SK-N-SH treated with all-trans-retinoic acid at 6 μM for 48 hours (cell line): ENCODE measurements around the gene TSKU.

Experiments
- ATAC-seq: fragments of 200-7000 bp; cut with Tn5 transposase; 3 replicates; pipeline ENCODE4 v1.9.1; 2020; ENCODE audit warnings: mild to moderate bottlenecking, moderate library complexity
- BACH2 ChIP-seq: fragments of 250-450 bp; sonication (Bioruptor Pico); IDR thresholded peaks from 2 replicates; pipeline ENCODE4 v1.9.0; 2021; ENCODE audit warnings: mild to moderate bottlenecking, borderline replicate concordance
- CREB5 ChIP-seq: fragments of 250-450 bp; sonication (Bioruptor Pico); IDR thresholded peaks from 2 replicates; pipeline ENCODE4 v1.5.1; 2020; ENCODE audit warnings: low read depth, mild to moderate bottlenecking, moderate library complexity
- CSDC2 ChIP-seq: fragments of 250-450 bp; sonication (Bioruptor Pico); IDR thresholded peaks from 2 replicates; pipeline ENCODE4 v1.5.0; 2020; ENCODE audit warnings: mild to moderate bottlenecking, moderate library complexity
- ESRRG ChIP-seq: fragments of 250-450 bp; sonication (Bioruptor Pico); IDR thresholded peaks from 2 replicates; pipeline ENCODE4 v1.6.1; 2021; ENCODE audit warnings: mild to moderate bottlenecking
- GLIS3 ChIP-seq: fragments of 250-450 bp; sonication (Bioruptor Pico); IDR thresholded peaks from 2 replicates; pipeline ENCODE4 v1.5.0; 2020; ENCODE audit warnings: mild to moderate bottlenecking, moderate library complexity
- ISL1 ChIP-seq: fragments of 250-450 bp; sonication (Bioruptor Pico); IDR thresholded peaks from 2 replicates; pipeline ENCODE4 v2.1.2; 2022; ENCODE audit warnings: mild to moderate bottlenecking, moderate library complexity
- OSR1 ChIP-seq: fragments of 250-450 bp; sonication (Bioruptor Pico); IDR thresholded peaks from 2 replicates; pipeline ENCODE4 v1.8.0; 2022; ENCODE audit warnings: moderate library complexity, mild to moderate bottlenecking, inconsistent platforms
- PPARA ChIP-seq: fragments of 250-450 bp; sonication (Bioruptor Pico); IDR thresholded peaks from 2 replicates; pipeline ENCODE4 v1.5.0; 2020; ENCODE audit warnings: mild to moderate bottlenecking, borderline replicate concordance
- SNAI2 ChIP-seq: fragments of 250-450 bp; sonication (Bioruptor Pico); IDR thresholded peaks from 2 replicates; pipeline ENCODE4 v1.5.0; 2020; ENCODE audit warnings: mild to moderate bottlenecking, moderate library complexity
- TCF4 ChIP-seq: fragments of 250-450 bp; sonication (Bioruptor Pico); IDR thresholded peaks from 2 replicates; pipeline ENCODE4 v1.8.0; 2021; ENCODE audit warnings: mild to moderate bottlenecking, moderate library complexity, borderline replicate concordance
- TOX ChIP-seq: fragments of 250-450 bp; sonication (Bioruptor Pico); IDR thresholded peaks from 2 replicates; pipeline ENCODE4 v1.8.0; 2021; ENCODE audit warnings: mild to moderate bottlenecking, moderate library complexity, borderline replicate concordance
- TSHZ2 ChIP-seq: fragments of 250-450 bp; sonication (Bioruptor Pico); IDR thresholded peaks from 2 replicates; pipeline ENCODE4 v1.5.0; 2020; ENCODE audit warnings: mild to moderate bottlenecking, moderate library complexity
- ZC3H10 ChIP-seq: fragments of 250-450 bp; sonication (Bioruptor Pico); IDR thresholded peaks from 2 replicates; pipeline ENCODE4 v1.5.1; 2021; ENCODE audit warnings: mild to moderate bottlenecking, moderate library complexity
- ZFP3 ChIP-seq: fragments of 250-450 bp; sonication (Bioruptor Pico); IDR thresholded peaks from 2 replicates; pipeline ENCODE4 v1.5.0; 2020; ENCODE audit warnings: mild to moderate bottlenecking, moderate library complexity
- ZFP30 ChIP-seq: fragments of 450-650 bp; formaldehyde crosslinking; IDR thresholded peaks from 2 replicates; pipeline ENCODE4 v1.5.0; 2022; ENCODE audit warnings: mild to moderate bottlenecking, moderate library complexity
- ZNF565 ChIP-seq: fragments of 450-650 bp; formaldehyde crosslinking; conservative IDR thresholded peaks from 2 replicates; pipeline ENCODE4 v1.5.0; 2020; ENCODE audit warnings: low read depth, mild to moderate bottlenecking, moderate library complexity
- ZNF70 ChIP-seq: fragments of 450-650 bp; formaldehyde crosslinking; IDR thresholded peaks from 2 replicates; pipeline ENCODE4 v1.5.0; 2020; ENCODE audit warnings: mild to moderate bottlenecking, moderate library complexity
- TF ChIP-seq, protein P1 (sequence below): fragments of 250-450 bp; sonication (Bioruptor Pico); IDR thresholded peaks from 2 replicates; pipeline ENCODE4 v1.8.0; 2021; ENCODE audit warnings: low read depth, mild to moderate bottlenecking, moderate library complexity, borderline replicate concordance
- TF ChIP-seq, protein P2 (sequence below): fragments of 250-450 bp; sonication (Bioruptor Pico); IDR thresholded peaks from 2 replicates; pipeline ENCODE4 v1.5.1; 2021; ENCODE audit warnings: mild to moderate bottlenecking, moderate library complexity

The TSKU gene

GRCh38 chr11:76768909-76769560 is 14.1 kb upstream of the TSKU start:
- no peak for ATAC-seq

GRCh38 chr11:76769645-76770586 is 13.2 kb upstream of the TSKU start:
- ATAC-seq = no peak
- TF ChIP-seq, protein P1, sequence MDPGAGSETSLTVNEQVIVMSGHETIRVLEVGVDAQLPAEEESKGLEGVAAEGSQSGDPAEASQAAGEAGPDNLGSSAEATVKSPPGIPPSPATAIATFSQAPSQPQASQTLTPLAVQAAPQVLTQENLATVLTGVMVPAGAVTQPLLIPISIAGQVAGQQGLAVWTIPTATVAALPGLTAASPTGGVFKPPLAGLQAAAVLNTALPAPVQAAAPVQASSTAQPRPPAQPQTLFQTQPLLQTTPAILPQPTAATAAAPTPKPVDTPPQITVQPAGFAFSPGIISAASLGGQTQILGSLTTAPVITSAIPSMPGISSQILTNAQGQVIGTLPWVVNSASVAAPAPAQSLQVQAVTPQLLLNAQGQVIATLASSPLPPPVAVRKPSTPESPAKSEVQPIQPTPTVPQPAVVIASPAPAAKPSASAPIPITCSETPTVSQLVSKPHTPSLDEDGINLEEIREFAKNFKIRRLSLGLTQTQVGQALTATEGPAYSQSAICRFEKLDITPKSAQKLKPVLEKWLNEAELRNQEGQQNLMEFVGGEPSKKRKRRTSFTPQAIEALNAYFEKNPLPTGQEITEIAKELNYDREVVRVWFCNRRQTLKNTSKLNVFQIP (CRISPR knock-in tag) = no peak
- TF ChIP-seq CSDC2 (CRISPR knock-in tag) (no peak), TOX (CRISPR knock-in tag) (no peak), OSR1 (CRISPR knock-in tag) (no peak), ZNF70 (CRISPR knock-in tag) (no peak), ESRRG (CRISPR knock-in tag) (no peak), GLIS3 (no peak), ZFP30 (CRISPR knock-in tag) (no peak), TSHZ2 (CRISPR knock-in tag) (no peak), TCF4 (CRISPR knock-in tag) (no peak)
- TF ChIP-seq, protein P2, sequence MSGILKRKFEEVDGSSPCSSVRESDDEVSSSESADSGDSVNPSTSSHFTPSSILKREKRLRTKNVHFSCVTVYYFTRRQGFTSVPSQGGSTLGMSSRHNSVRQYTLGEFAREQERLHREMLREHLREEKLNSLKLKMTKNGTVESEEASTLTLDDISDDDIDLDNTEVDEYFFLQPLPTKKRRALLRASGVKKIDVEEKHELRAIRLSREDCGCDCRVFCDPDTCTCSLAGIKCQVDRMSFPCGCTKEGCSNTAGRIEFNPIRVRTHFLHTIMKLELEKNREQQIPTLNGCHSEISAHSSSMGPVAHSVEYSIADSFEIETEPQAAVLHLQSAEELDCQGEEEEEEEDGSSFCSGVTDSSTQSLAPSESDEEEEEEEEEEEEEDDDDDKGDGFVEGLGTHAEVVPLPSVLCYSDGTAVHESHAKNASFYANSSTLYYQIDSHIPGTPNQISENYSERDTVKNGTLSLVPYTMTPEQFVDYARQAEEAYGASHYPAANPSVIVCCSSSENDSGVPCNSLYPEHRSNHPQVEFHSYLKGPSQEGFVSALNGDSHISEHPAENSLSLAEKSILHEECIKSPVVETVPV (CRISPR knock-in tag) = no peak

More at GRCh38 chr11:76768909-76769560, 14.1 kb upstream of the TSKU start:
- TF ChIP-seq TOX (CRISPR knock-in tag) (no peak), ZFP3 (CRISPR knock-in tag) (no peak), ZC3H10 (CRISPR knock-in tag) (no peak), SNAI2 (CRISPR knock-in tag) (no peak), TCF4 (CRISPR knock-in tag) (no peak), BACH2 (CRISPR knock-in tag) (no peak), TSHZ2 (CRISPR knock-in tag) (no peak), ZFP30 (CRISPR knock-in tag) (no peak), ZNF565 (CRISPR knock-in tag) (no peak), ISL1 (CRISPR knock-in tag) (no peak), PPARA (CRISPR knock-in tag) (no peak), CREB5 (CRISPR knock-in tag) (no peak)
- TF ChIP-seq, protein P2 (CRISPR knock-in tag) = no peak
